H9 (cell line): ENCODE measurements around the gene ADH5. TPM values are rescaled to one million over a fixed set of nuclear protein-coding genes. Genes with fewer than 3 reads are reported as not detected.
A peak's percentile ranks its signal among the peaks of the same experiment; 100 is the strongest.

Source experiments
- DNase-seq: peaks from one replicate; pipeline ENCODE4 v3.0.0-alpha.2; 2017
- H2AFZ ChIP-seq: one replicate; pipeline ENCODE4 v1.6.1; 2013; ENCODE audit warnings: mild to moderate bottlenecking, low read length, control low read depth, moderate library complexity
- H2AK5ac ChIP-seq: 2 replicates; pipeline ENCODE4 v1.6.1; 2013; ENCODE audit warnings: low read length, control low read depth, mixed read lengths; ENCODE audit not compliant: insufficient read length
- H2BK120ac ChIP-seq: one replicate; pipeline ENCODE4 v1.6.1; 2013; ENCODE audit warnings: low read depth, mild to moderate bottlenecking, low read length, control low read depth, inconsistent platforms; ENCODE audit not compliant: poor library complexity, severe bottlenecking
- H2BK12ac ChIP-seq: 2 replicates; pipeline ENCODE4 v1.6.1; 2013; ENCODE audit warnings: low read length, control low read depth, mixed read lengths, low read depth; ENCODE audit not compliant: insufficient read length
- H2BK15ac ChIP-seq: 2 replicates; pipeline ENCODE4 v1.6.1; 2013; ENCODE audit warnings: low read depth, low read length, control low read depth
- H2BK20ac ChIP-seq: one replicate; pipeline ENCODE4 v1.6.1; 2013; ENCODE audit warnings: low read depth, mild to moderate bottlenecking, low read length, control low read depth, inconsistent platforms; ENCODE audit not compliant: poor library complexity, severe bottlenecking
- H2BK5ac ChIP-seq: 2 replicates; pipeline ENCODE4 v1.6.1; 2013; ENCODE audit warnings: low read length, control low read depth, mixed read lengths; ENCODE audit not compliant: insufficient read length
- H3K14ac ChIP-seq: 2 replicates; pipeline ENCODE4 v1.6.1; 2013; ENCODE audit warnings: low read length, control low read depth; ENCODE audit not compliant: insufficient read depth
- H3K18ac ChIP-seq: 2 replicates; pipeline ENCODE4 v1.6.1; 2013; ENCODE audit warnings: low read depth, mild to moderate bottlenecking, mixed read lengths, low read length, control low read depth; ENCODE audit not compliant: insufficient read length
- H3K23ac ChIP-seq: 2 replicates; pipeline ENCODE4 v1.6.1; 2013; ENCODE audit warnings: low read length, control low read depth, mixed read lengths, low read depth; ENCODE audit not compliant: insufficient read length
- H3K23me2 ChIP-seq: 2 replicates; pipeline ENCODE4 v1.6.1; 2013; ENCODE audit warnings: low read depth, mild to moderate bottlenecking, mixed read lengths, low read length, control low read depth; ENCODE audit not compliant: insufficient read length, poor library complexity, severe bottlenecking
- H3K27ac ChIP-seq: 2 replicates; pipeline ENCODE4 v1.5.1; 2013; ENCODE audit warnings: low read length, control low read depth, mixed read lengths, low read depth; ENCODE audit not compliant: insufficient read length
- H3K27me3 ChIP-seq: 2 replicates; pipeline ENCODE4 v1.6.1; 2013; ENCODE audit warnings: low read length, control low read depth, inconsistent platforms; ENCODE audit not compliant: insufficient read depth
- H3K4ac ChIP-seq: 2 replicates; pipeline ENCODE4 v1.6.1; 2013; ENCODE audit warnings: low read depth, mild to moderate bottlenecking, control low read depth, inconsistent platforms, low read length, moderate library complexity
- H3K4me1 ChIP-seq: 2 replicates; pipeline ENCODE4 v1.6.1; 2013; ENCODE audit warnings: low read length, control low read depth, inconsistent platforms; ENCODE audit not compliant: insufficient read depth
- H3K4me2 ChIP-seq: 2 replicates; pipeline ENCODE4 v1.6.1; 2013; ENCODE audit warnings: low read length, control low read depth, mixed read lengths; ENCODE audit not compliant: insufficient read length, insufficient read depth
- H3K56ac ChIP-seq: 2 replicates; pipeline ENCODE4 v1.6.1; 2013; ENCODE audit warnings: low read depth, mild to moderate bottlenecking, mixed read lengths, low read length, control low read depth; ENCODE audit not compliant: insufficient read length
- H3K79me1 ChIP-seq: 2 replicates; pipeline ENCODE4 v1.6.1; 2013; ENCODE audit warnings: low read depth, mild to moderate bottlenecking, moderate library complexity, low read length, control low read depth, inconsistent platforms; ENCODE audit not compliant: insufficient read depth, poor library complexity, severe bottlenecking
- H3K79me2 ChIP-seq: 2 replicates; pipeline ENCODE4 v1.6.1; 2013; ENCODE audit warnings: low read length, control low read depth, inconsistent platforms; ENCODE audit not compliant: insufficient read depth
- H3K9ac ChIP-seq: 2 replicates; pipeline ENCODE4 v1.6.1; 2013; ENCODE audit warnings: low read length, control low read depth, mixed read lengths; ENCODE audit not compliant: insufficient read length; ENCODE audit errors: extremely low read depth
- H3K9me3 ChIP-seq: one replicate; pipeline ENCODE4 v1.6.1; 2013; ENCODE audit warnings: low read depth, low read length, inconsistent platforms; ENCODE audit not compliant: control insufficient read depth
- H3T11ph ChIP-seq: one replicate; pipeline ENCODE4 v1.6.1; 2013; ENCODE audit warnings: mild to moderate bottlenecking, low read length, control low read depth, inconsistent platforms
- H4K20me1 ChIP-seq: one replicate; pipeline ENCODE4 v1.6.1; 2013; ENCODE audit not compliant: control insufficient read depth, insufficient read length, insufficient read depth
- H4K5ac ChIP-seq: 2 replicates; pipeline ENCODE4 v1.6.1; 2013; ENCODE audit warnings: low read depth, mild to moderate bottlenecking, mixed read lengths, low read length, control low read depth; ENCODE audit not compliant: insufficient read length
- H4K8ac ChIP-seq: replicated peaks from 2 replicates; pipeline ENCODE4 v1.6.1; 2013; ENCODE audit warnings: low read length, control low read depth, mixed read lengths, low read depth; ENCODE audit not compliant: insufficient read length
- H4K91ac ChIP-seq: 2 replicates; pipeline ENCODE4 v1.6.1; 2013; ENCODE audit warnings: low read depth, mild to moderate bottlenecking, moderate library complexity, mixed read lengths, low read length, control low read depth; ENCODE audit not compliant: insufficient read length
- H3K27ac Mint-ChIP-seq, 3 experiments: 2 replicates in 2 of 3; 3 replicates in 1 of 3; pipeline ENCODE4 v1.8.0; 2020 to 2021; ENCODE audit warnings: mixed read lengths in 3 of 3, mild to moderate bottlenecking in 1 of 3, moderate library complexity in 1 of 3
- H3K27me3 Mint-ChIP-seq: 2 replicates; pipeline ENCODE4 v1.8.0; 2021; ENCODE audit warnings: low read depth, mild to moderate bottlenecking, moderate library complexity, mixed read lengths
- H3K36me3 Mint-ChIP-seq, 3 experiments: 2 replicates in 2 of 3; 3 replicates in 1 of 3; pipeline ENCODE4 v1.8.0; 2020 to 2021; ENCODE audit warnings: low read depth in 3 of 3, mixed read lengths in 3 of 3; ENCODE audit not compliant: insufficient read depth in 1 of 3
- H3K4me1 Mint-ChIP-seq, 2 experiments: 2 replicates each; pipeline ENCODE4 v1.8.0; 2020; ENCODE audit warnings: mixed read lengths in 2 of 2
- H3K4me3 Mint-ChIP-seq, 2 experiments: 2 replicates in 1 of 2; 3 replicates in 1 of 2; pipeline ENCODE4 v1.8.0; 2020 to 2021; ENCODE audit warnings: mild to moderate bottlenecking in 2 of 2, mixed read lengths in 2 of 2, moderate library complexity in 1 of 2
- H3K9me3 Mint-ChIP-seq, 2 experiments: 2 replicates in 1 of 2; 3 replicates in 1 of 2; pipeline ENCODE4 v1.8.0; 2020; ENCODE audit warnings: mild to moderate bottlenecking in 2 of 2, mixed read lengths in 2 of 2, moderate library complexity in 1 of 2
- CTCF ChIP-seq: fragments of 200-600 bp; sonication (generic); conservative IDR thresholded peaks from 3 replicates; pipeline ENCODE4 v1.8.0; 2021; ENCODE audit warnings: antibody characterized with exemption, mild to moderate bottlenecking
- WGBS: extraction: QIAGEN DNeasy Blood & Tissue Kit; methylation state at CpG from one replicate; pipeline ENCODE4 v1.1.7; 2013; ENCODE audit warnings: missing lambda C conversion rate, low lambda C conversion rate, mixed read lengths; ENCODE audit not compliant: insufficient read length; ENCODE audit errors: extremely low coverage; 5-methylcytosine and 5-hydroxymethylcytosine counted together
- total RNA-seq: library from RNA; stranded (reverse); gene quantifications from 2 replicates; pipeline ENCODE4 v1.2.1, GENCODE V29; 2021

Gene ADH5
- total RNA-seq, 1 experiment from 2014 or later, result 284 TPM

DNA sequence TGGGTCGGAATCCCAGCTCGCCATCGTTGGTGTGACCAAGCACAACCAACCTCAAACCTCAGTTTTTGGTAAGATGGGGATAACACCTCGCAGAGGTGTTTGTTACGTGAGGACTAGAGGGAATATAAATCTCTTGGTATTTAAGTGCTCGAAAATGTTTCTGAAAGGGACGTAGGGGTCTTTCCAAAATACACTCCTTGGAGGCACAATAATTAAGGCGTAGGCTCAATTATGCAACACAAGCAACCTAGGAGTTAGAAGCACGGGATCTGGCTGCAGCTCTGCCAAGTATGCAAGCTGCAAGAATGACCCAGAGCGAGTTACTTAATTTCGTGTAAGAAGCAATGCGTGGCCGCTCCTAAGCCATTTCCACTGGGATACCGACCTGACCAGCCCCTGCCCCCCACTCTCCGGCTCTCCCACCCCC, 552 bp downstream of the ADH5 start:
- peaks cover 32% of the 10 kb centered on the region in 2 experiments for H3K4me1 Mint-ChIP-seq
- H3K4me3 Mint-ChIP-seq, result peak overlapping the region; percentile 94 to 95
- peak overlapping the region; percentile 67 for H3K18ac ChIP-seq
- H4K5ac ChIP-seq, result peak overlapping the region; percentile 73
- H3K9me3 Mint-ChIP-seq, result no peaks in the 10 kb centered on the region; a peak in 1 of 5 replicates
- no peaks in the 10 kb centered on the region for H3K27me3 ChIP-seq
- no peak overlapping the region for H2AFZ ChIP-seq
- H3K14ac ChIP-seq, result peak overlapping the region; percentile 82; the same call in 1 of the 2 replicates
- H4K91ac ChIP-seq, result no peak overlapping the region
- H3K27me3 Mint-ChIP-seq, result no peaks in the 10 kb centered on the region
- peak overlapping the region; percentile 63 for H3K56ac ChIP-seq
- H4K8ac ChIP-seq, result no peak overlapping the region
- H3K9me3 ChIP-seq, result no peaks in the 10 kb centered on the region
- WGBS, result no CpG with 5 or more reads among the region's 15 CpGs
- peak overlapping the region; percentile 96 to 100 (median 100) for H3K27ac Mint-ChIP-seq
- H2BK20ac ChIP-seq, result no peak overlapping the region
- H3K4me2 ChIP-seq, result peak overlapping the region; percentile 96
- H3K79me1 ChIP-seq, result no peaks in the 10 kb centered on the region
- H3K4me1 ChIP-seq, result no peaks in the 10 kb centered on the region
- H2BK5ac ChIP-seq, result peak overlapping the region; percentile 49
- H2BK15ac ChIP-seq, result no peak overlapping the region
- H3K9ac ChIP-seq, result peak overlapping the region; percentile 98
- no peak overlapping the region for H3T11ph ChIP-seq
- peaks cover 8% of the 10 kb centered on the region for H3K23me2 ChIP-seq
- no peak overlapping the region for H2BK120ac ChIP-seq
- TF ChIP-seq CTCF, result no peak
- DNase-seq, result peak; percentile 41
- H2BK12ac ChIP-seq, result no peak overlapping the region
- H3K23ac ChIP-seq, result no peak overlapping the region
- no peak overlapping the region for H2AK5ac ChIP-seq
- peaks cover 9% of the 10 kb centered on the region for H3K79me2 ChIP-seq
- H3K4ac ChIP-seq, result no peak overlapping the region
- peaks cover 14 to 38% (median 30%) of the 10 kb centered on the region in 3 experiments for H3K36me3 Mint-ChIP-seq
- H3K27ac ChIP-seq, result peak overlapping the region; percentile 64
- no peaks in the 10 kb centered on the region for H4K20me1 ChIP-seq
